Gastroesophageal sphincter (tissue), 3 donors: ENCODE data around the gene CFAP298.
"Not testable (repeated sequence)": the region's sequence is repeated elsewhere in the genome, so short reads cannot be mapped to it uniquely, and the experiment has no call there.

Experiments used
- CTCF ChIP-seq, 4 experiments: fragments of 200-600 bp in 2 of 4; fragments of 450-650 bp in 2 of 4; sonication (generic) in 1 of 4; IDR thresholded peaks; one replicate each; pipeline ENCODE4 v1.5.1; 2017 to 2019; ENCODE audit warnings: antibody characterized with exemption in 4 of 4, mild to moderate bottlenecking in 2 of 4, moderate library complexity in 2 of 4
- EP300 ChIP-seq: sonication (generic); formaldehyde crosslinking; IDR thresholded peaks from one replicate; pipeline ENCODE4 v1.6.1; 2017; ENCODE audit warnings: antibody characterized with exemption, mild to moderate bottlenecking
- POLR2A ChIP-seq, 2 donors: fragments of 450-650 bp; IDR thresholded peaks; one replicate each; pipeline ENCODE4 v1.6.1; 2017; ENCODE audit warnings: antibody characterized with exemption in 2 of 2, mild to moderate bottlenecking in 2 of 2, moderate library complexity in 1 of 2
- POLR2AphosphoS5 ChIP-seq: sonication (generic); formaldehyde crosslinking; IDR thresholded peaks from one replicate; pipeline ENCODE4 v1.6.1; 2017; ENCODE audit warnings: antibody characterized with exemption

DNA sequence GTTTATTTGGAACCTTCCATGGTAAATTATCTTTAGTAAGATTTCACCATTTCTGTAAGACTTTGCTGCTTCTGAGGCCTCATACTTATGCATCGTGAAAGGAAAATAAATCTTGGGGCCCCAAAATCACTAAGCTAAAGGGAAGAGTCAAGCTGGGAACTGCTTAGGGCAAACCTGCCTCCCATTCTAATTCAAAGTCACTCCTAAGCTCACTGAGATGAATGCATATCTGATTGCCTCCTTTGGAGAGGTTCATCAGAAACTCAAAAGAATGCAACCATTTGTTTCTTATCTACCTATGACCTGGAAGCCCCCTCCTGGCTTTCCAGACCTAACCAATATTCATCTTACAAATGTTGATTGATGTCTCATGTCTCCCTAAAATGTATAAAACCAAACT, 50.7 kb downstream of the CFAP298 start:
- TF ChIP-seq CTCF (IDR thresholded peaks at IDR 0.05); EP300; POLR2AphosphoS5; POLR2A (IDR thresholded peaks at IDR 0.05): not testable (repeated sequence)
